Activated gamma-delta T cell (primary cell): ENCODE measurements around the gene TANGO6.
"Not testable (repeated sequence)": the region's sequence is repeated elsewhere in the genome, so short reads cannot be mapped to it uniquely, and the experiment has no call there.

Experiments
- DNase-seq: peaks from one replicate; lab custom pipeline; 2025; lab: John Stamatoyannopoulos, UW

The TANGO6 gene

GRCh38 chr16:69116256-69116875 is 273.0 kb downstream of the TANGO6 start:
- no peak for DNase-seq

- no peak for DNase-seq
These were observed 273.6 kb downstream of the TANGO6 start for GRCh38 chr16:69116906-69117305.

GRCh38 chr16:69118468-69118867 is 275.1 kb downstream of the TANGO6 start:
- no peak for DNase-seq

- no peak for DNase-seq
These were observed 275.7 kb downstream of the TANGO6 start for GRCh38 chr16:69118994-69119393.

GRCh38 chr16:69119536-69119935 is 276.2 kb downstream of the TANGO6 start:
- DNase-seq, result no peak

- no peak for DNase-seq
These were observed 276.8 kb downstream of the TANGO6 start for GRCh38 chr16:69120096-69120664.

- DNase-seq, result no peak
These were observed 280.6 kb downstream of the TANGO6 start for GRCh38 chr16:69123910-69124309.

GRCh38 chr16:69124406-69124805 is 281.1 kb downstream of the TANGO6 start:
- DNase-seq, result not testable (repeated sequence)

- DNase-seq, result not testable (repeated sequence)
These were observed 281.6 kb downstream of the TANGO6 start for GRCh38 chr16:69124961-69125360.

GRCh38 chr16:69126221-69126620 is 282.9 kb downstream of the TANGO6 start:
- DNase-seq, result no peak

GRCh38 chr16:69126801-69127200 is 283.5 kb downstream of the TANGO6 start:
- not testable (repeated sequence) for DNase-seq

GRCh38 chr16:69127966-69128510 is 284.7 kb downstream of the TANGO6 start:
- DNase-seq, result no peak

GRCh38 chr16:69130461-69130860 is 287.1 kb downstream of the TANGO6 start:
- DNase-seq, result no peak

GRCh38 chr16:69131167-69131838 is 288.0 kb downstream of the TANGO6 start:
- DNase-seq, result no peak

GRCh38 chr16:69131839-69132423 is 288.6 kb downstream of the TANGO6 start:
- peak; percentile 65 for DNase-seq

GRCh38 chr16:69132424-69133252 is 289.3 kb downstream of the TANGO6 start, which contains the start of the genes CHTF8 and UTP4:
TSS of gene CHTF8 (minus strand) at chr16:69132588. CDS start at chr16:69121458, 11,130 bp downstream.
TSS of gene UTP4 (plus strand) at chr16:69132649. CDS start at chr16:69133460, 811 bp downstream.
- DNase-seq, result peak; percentile 77

- no peak for DNase-seq
These were observed 290.1 kb downstream of the TANGO6 start for GRCh38 chr16:69133373-69133954.
